ENCODE measurements around the gene ETF1. TPM values are rescaled to one million over a fixed set of nuclear protein-coding genes. Genes with fewer than 3 reads are reported as not detected.

The ETF1 gene
- total RNA-seq, 4 donors from 2014 or later: 65.2 to 132 (median 103) TPM

DNA sequence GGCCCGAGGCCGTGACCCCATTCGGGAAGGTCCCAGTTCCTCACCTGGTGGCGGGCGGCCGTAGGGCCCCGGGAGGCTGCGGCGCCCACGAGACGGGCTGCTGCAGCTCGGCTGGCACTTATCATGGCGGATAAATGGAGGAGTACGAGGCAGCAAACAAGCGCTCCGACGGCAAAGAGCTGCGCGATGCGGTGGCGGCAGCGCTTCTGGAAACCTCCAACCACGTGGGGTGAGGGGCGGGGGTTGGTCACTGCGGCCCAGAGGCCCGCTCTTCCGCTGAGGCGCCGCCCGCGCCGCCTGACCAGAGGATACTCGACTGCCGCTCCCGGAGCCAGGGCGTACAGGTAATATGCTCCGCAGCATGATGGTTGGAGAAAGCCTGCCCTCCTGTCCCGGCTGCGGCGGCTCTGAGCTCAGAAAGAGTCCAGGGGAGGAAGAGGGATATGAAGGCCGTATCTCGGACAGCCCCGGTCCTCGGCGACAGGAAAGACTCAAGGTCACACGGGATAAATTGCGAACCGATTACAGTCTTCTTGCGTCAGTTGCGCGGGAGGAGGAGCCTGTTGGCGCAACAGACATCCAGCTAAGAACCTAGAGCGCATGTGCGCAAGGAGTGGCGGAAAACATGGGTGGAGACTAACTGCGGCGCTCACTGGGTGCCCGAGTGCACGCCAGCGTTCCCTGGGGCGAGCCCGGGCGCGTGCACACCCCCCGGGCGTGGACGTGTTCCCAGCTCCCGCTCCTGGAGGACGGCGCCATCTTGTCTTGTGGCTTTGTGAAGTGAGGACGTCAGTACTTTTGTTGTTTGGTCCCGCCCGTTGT lies 32.4 kb upstream of the ETF1 start, which contains the start of gene HSPA9:
Gene HSPA9, minus strand, starts transcription at position 208 of the 822 bp plus-strand sequence. Its CDS starts 83 bp downstream, at position 125.
- intact Hi-C loops (cut with DNase I): no loop called here
- TF ChIP-seq, protein P1, sequence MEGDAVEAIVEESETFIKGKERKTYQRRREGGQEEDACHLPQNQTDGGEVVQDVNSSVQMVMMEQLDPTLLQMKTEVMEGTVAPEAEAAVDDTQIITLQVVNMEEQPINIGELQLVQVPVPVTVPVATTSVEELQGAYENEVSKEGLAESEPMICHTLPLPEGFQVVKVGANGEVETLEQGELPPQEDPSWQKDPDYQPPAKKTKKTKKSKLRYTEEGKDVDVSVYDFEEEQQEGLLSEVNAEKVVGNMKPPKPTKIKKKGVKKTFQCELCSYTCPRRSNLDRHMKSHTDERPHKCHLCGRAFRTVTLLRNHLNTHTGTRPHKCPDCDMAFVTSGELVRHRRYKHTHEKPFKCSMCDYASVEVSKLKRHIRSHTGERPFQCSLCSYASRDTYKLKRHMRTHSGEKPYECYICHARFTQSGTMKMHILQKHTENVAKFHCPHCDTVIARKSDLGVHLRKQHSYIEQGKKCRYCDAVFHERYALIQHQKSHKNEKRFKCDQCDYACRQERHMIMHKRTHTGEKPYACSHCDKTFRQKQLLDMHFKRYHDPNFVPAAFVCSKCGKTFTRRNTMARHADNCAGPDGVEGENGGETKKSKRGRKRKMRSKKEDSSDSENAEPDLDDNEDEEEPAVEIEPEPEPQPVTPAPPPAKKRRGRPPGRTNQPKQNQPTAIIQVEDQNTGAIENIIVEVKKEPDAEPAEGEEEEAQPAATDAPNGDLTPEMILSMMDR (IDR thresholded peaks at IDR 0.05): peak in 4 of 6 experiments; percentile 5 to 48 (median 38)
- TF ChIP-seq POLR2A (IDR thresholded peaks at IDR 0.05): peak in 3 of 4 donors; percentile 53 to 90 (median 81)
- peak within 1 kb of the TSS; percentile 96 to 99 (median 98) for H3K27ac ChIP-seq
- H3K4me1 ChIP-seq: peaks cover 6 to 56% (median 24%) of the 10 kb centered on the region in 3 donors
- no peaks in the 10 kb centered on the region for H3K27me3 ChIP-seq
- peak within 1 kb of the TSS; percentile 78 to 99 (median 88) for H3K4me3 ChIP-seq
- DNase-seq: peak; percentile 93
- no peaks in the 10 kb centered on the region for H3K9me3 ChIP-seq
- WGBS, 2 donors: 0% methylated on average over 16 to 32 of the region's 73 CpGs
- peaks cover 0 to 33% (median 22%) of the 10 kb centered on the region in 3 donors for H3K36me3 ChIP-seq

DNA sequence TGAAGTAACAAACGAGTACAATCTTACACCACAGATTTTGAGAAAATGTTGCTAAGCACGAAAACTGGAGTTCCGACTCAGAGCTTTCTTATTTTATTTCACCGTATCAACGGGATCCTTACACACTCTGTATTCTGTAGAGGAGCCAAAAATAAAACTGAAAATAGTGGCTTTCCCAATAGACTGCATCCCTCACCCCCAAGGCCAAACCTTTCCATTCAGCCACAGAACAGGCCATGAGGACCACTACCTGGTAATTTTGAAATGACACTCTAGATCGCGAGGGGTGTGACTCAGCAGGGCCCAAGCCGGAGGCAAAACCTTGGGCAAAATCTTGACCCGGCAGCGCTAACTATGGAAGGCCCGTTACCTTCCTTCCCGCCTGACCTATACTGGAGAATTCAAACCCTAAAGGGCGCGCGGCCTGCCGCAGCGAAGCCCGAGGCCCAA lies 31.7 kb upstream of the ETF1 start:
- 0 to 3% methylated on average over 5 to 12 of the region's 18 CpGs for WGBS, 2 donors
- intact Hi-C loops (cut with DNase I): no loop called here

DNA sequence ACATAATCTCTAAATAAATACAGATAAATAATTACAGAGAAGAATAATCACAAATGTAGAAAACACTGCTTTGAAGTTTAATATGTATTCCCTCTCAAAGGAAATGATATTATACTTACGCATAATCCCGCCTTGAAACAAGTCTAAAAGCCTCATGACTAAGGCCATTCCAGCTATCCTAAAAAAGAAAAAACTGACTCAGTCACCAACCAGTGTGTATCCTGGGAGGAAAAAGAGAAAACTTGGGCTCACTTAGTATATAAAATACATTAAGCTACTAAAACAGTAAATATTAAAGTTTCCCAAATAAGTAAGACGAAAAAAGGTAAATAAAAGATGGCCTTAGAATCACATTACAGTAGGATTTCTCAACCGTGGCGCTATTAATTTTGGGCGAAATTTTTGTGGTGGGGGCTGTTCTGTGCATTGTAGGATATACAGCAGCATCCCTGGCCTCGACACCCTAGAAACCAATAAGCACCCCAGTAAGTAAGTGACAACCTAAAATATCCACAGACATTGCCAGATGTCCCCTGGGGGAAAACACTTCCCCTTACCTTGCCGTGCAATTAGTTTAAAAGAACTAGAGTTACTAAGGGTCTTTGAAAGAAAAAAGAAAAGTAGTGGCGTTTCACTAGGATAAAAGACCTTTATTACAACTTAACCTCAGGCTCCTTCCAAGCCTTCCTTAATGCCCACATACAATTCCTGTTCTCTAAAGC lies 31.1 kb upstream of the ETF1 start:
- no peak for DNase-seq
- Histone ChIP-seq H3K27me3 (no peaks in the 10 kb centered on the region), H3K36me3 (peaks cover 0 to 46% (median 30%) of the 10 kb centered on the region in 3 donors), H3K4me1 (peaks cover 6 to 62% (median 24%) of the 10 kb centered on the region in 3 donors), H3K27ac (peak overlapping the region; percentile 96 to 99 (median 98)), H3K4me3 (peak overlapping the region; percentile 78 to 99 (median 88)), H3K9me3 (no peaks in the 10 kb centered on the region)
- intact Hi-C loops (cut with DNase I): no loop called here
- TF ChIP-seq POLR2A (IDR thresholded peaks at IDR 0.05): no peak
- TF ChIP-seq, protein P1 (IDR thresholded peaks at IDR 0.05): no peak
- WGBS, 2 donors: 22 to 25% methylated on average over 9 of the region's 9 CpGs

More for the DNA sequence above, 31.7 kb upstream of the ETF1 start:
- H3K27ac ChIP-seq: peak overlapping the region; percentile 96 to 99 (median 98)
- no peaks in the 10 kb centered on the region for H3K9me3 ChIP-seq
- peaks cover 0 to 39% (median 28%) of the 10 kb centered on the region in 3 donors for H3K36me3 ChIP-seq
- peaks cover 6 to 62% (median 24%) of the 10 kb centered on the region in 3 donors for H3K4me1 ChIP-seq
- DNase-seq: no peak
- peak overlapping the region; percentile 78 to 99 (median 88) for H3K4me3 ChIP-seq
- no peak for TF ChIP-seq POLR2A (IDR thresholded peaks at IDR 0.05)
- TF ChIP-seq, protein P1 (IDR thresholded peaks at IDR 0.05): peak in 1 of 6 experiments; percentile 9
- no peaks in the 10 kb centered on the region for H3K27me3 ChIP-seq

DNA sequence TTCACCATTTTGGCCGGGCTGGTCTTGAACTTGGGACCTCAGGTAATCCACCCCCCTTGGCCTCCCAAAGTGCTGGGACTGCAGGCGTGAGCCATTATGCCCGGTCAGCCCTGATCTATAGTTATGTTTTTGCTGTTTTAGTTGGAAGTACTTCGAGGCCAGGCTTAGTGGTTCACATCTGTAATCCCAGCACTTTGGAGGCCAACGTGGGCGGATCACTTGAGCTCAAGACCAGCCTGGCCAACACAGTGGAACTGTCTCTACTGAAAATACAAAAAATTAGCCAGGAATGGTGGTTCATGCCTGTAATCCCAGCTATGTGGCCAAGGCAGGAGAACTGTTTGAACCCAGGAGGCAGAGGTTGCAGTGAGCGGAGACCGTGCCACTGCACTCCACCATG lies 30.2 kb upstream of the ETF1 start:
- no peak for DNase-seq
- no peaks in the 10 kb centered on the region for H3K9me3 ChIP-seq
- H3K36me3 ChIP-seq: peaks cover 4 to 55% (median 36%) of the 10 kb centered on the region in 3 donors
- peak overlapping the region in 1 of 4 donors; percentile 99 for H3K4me3 ChIP-seq
- TF ChIP-seq, protein P1 (IDR thresholded peaks at IDR 0.05): no peak
- TF ChIP-seq POLR2A (IDR thresholded peaks at IDR 0.05): no peak
- peaks cover 6 to 70% (median 30%) of the 10 kb centered on the region in 3 donors for H3K4me1 ChIP-seq
- H3K27ac ChIP-seq: peak overlapping the region in 3 of 4 donors; percentile 17 to 96 (median 19)
- no peaks in the 10 kb centered on the region for H3K27me3 ChIP-seq
- intact Hi-C loops (cut with DNase I): no loop called here
- WGBS, 2 donors: 93 to 98% methylated on average over 5 of the region's 8 CpGs
